ENCODE results near the gene KNDC1. TPM values are rescaled to one million over a fixed set of nuclear protein-coding genes. Genes with fewer than 3 reads are reported as not detected.

Gene KNDC1
- total RNA-seq, 3 donors from 2014 or later = 0.14 to 0.60 (median 0.32) TPM

GRCh38 chr10:133162178-133162909 is 2.3 kb downstream of the KNDC1 start:
- intact Hi-C loops (cut with DNase I, micrococcal nuclease) = no loop called here
- DNase-seq = no peak
- Histone ChIP-seq H3K9me3 (no peaks in the 10 kb centered on the region), H3K36me3 (ENCODE audit: low read depth) (no peaks in the 10 kb centered on the region), H3K4me3 (no peak overlapping the region), H3K4me1 (ENCODE audit: low read depth) (peaks cover 10% of the 10 kb centered on the region)
- TF ChIP-seq, protein P1, sequence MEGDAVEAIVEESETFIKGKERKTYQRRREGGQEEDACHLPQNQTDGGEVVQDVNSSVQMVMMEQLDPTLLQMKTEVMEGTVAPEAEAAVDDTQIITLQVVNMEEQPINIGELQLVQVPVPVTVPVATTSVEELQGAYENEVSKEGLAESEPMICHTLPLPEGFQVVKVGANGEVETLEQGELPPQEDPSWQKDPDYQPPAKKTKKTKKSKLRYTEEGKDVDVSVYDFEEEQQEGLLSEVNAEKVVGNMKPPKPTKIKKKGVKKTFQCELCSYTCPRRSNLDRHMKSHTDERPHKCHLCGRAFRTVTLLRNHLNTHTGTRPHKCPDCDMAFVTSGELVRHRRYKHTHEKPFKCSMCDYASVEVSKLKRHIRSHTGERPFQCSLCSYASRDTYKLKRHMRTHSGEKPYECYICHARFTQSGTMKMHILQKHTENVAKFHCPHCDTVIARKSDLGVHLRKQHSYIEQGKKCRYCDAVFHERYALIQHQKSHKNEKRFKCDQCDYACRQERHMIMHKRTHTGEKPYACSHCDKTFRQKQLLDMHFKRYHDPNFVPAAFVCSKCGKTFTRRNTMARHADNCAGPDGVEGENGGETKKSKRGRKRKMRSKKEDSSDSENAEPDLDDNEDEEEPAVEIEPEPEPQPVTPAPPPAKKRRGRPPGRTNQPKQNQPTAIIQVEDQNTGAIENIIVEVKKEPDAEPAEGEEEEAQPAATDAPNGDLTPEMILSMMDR (IDR thresholded peaks at IDR 0.05) = no peak
- ATAC-seq = no peak

DNA sequence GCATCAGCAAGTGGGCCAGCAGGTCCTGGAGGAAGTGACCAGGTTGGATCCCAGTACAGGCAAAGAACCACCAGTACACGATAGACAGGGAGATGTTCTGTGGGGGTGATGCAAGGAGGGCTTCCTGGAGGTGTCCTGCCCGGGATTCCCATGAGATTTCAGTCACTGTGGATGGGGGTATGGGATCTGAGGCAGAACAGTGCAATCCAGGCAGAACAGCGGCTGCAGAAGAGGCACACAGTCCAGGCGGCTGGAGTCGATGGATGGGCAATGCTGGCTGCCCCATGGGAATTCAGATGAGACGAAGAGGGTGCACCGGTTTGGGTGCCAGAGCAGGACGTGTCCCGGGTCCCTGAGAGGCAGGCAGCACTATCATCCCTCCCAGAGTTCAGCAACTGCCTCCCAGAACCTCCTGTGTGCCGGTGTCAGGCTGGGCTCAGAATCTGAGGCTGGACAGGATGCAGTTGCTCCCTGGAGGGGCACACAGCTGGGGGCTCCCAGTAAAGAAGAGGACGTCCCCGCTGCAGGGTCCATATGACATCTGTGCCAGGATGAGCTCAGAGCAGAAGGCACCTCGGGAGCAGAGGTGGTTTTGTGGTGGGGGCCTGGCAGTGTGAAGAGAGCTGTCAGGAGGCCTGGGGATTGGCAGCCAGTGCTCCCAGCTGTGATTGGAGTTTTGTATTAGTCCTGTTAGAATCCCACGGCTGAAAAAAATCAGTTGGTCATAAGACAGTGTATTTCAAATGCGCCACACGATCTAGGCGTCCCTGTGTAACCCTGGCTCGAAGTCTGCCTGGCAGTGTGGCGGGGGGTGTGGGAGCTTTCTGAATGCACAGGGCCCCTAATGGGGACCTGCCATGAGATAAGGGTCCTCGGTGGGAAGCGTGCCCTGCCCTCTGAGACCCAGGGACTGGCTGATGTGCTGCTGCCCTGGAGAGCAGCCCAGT is 3.2 kb downstream of the KNDC1 start:
- TF ChIP-seq, protein P1 (IDR thresholded peaks at IDR 0.05) = no peak
- DNase-seq (no peak), ATAC-seq (no peak)
- Histone ChIP-seq H3K4me3 (no peak overlapping the region), H3K4me1 (ENCODE audit: low read depth) (peaks cover 10% of the 10 kb centered on the region), H3K36me3 (ENCODE audit: low read depth) (no peaks in the 10 kb centered on the region), H3K9me3 (no peaks in the 10 kb centered on the region)
- intact Hi-C loops (cut with DNase I, micrococcal nuclease) = no loop called here

- Histone ChIP-seq H3K4me1 (ENCODE audit: low read depth) (peaks cover 10% of the 10 kb centered on the region), H3K36me3 (ENCODE audit: low read depth) (no peaks in the 10 kb centered on the region), H3K4me3 (no peak overlapping the region), H3K9me3 (no peaks in the 10 kb centered on the region)
- DNase-seq (no peak), ATAC-seq (no peak)
- TF ChIP-seq, protein P1 (IDR thresholded peaks at IDR 0.05) = no peak
- intact Hi-C loops (cut with DNase I, micrococcal nuclease) = no loop called here
Measured at GRCh38 chr10:133163889-133164815, 4.1 kb downstream of the KNDC1 start.

- Histone ChIP-seq H3K4me3 (no peak overlapping the region), H3K36me3 (ENCODE audit: low read depth) (no peaks in the 10 kb centered on the region), H3K9me3 (no peaks in the 10 kb centered on the region), H3K4me1 (ENCODE audit: low read depth) (peaks cover 10% of the 10 kb centered on the region)
- intact Hi-C loops (cut with DNase I, micrococcal nuclease) = no loop called here
- DNase-seq = no peak
- ATAC-seq = no peak
- TF ChIP-seq, protein P1 (IDR thresholded peaks at IDR 0.05) = no peak
Measured at GRCh38 chr10:133164816-133165555, 5.0 kb downstream of the KNDC1 start.

All from mucosa of descending colon (tissue), 3 donors.